ENCODE measurements around the gene CLPSL1. TPM values are rescaled to one million over a fixed set of nuclear protein-coding genes. Genes with fewer than 3 reads are reported as not detected.

CLPSL1 gene
- total and polyA plus RNA-seq, 2 of the 4 experiments (the other 2 are of a cell fraction) = not detected

- intact Hi-C loops (cut with micrococcal nuclease) (no loop called here), in situ Hi-C loops (cut with MboI; ENCODE audit: low sequenced_read_pairs) (no loop called here), dilution Hi-C loops (cut with HindIII; ENCODE audit: low sequenced_read_pairs, unreplicated experiment) (no loop called here)
- Histone ChIP-seq H4K91ac (ENCODE audit: insufficient read depth, low read depth, low read length) (no peak overlapping the region), H3K36me3 (ENCODE audit: control insufficient read depth, insufficient read depth, low read length) (no peaks in the 10 kb centered on the region), H3K9me1 (ENCODE audit: insufficient read depth, low read length) (no peaks in the 10 kb centered on the region), H3K9me3 (ENCODE audit: control insufficient read depth, insufficient read depth, low read length) (no peaks in the 10 kb centered on the region), H2BK20ac (ENCODE audit: low read depth, low read length) (no peak overlapping the region), H2AK9ac (replicated peaks; ENCODE audit: low read depth, low read length, poor library complexity) (no peak overlapping the region), H3K4me3 (ENCODE audit: insufficient read depth, low read depth, low read length) (no peak overlapping the region), H3K23ac (ENCODE audit: low read depth, low read length) (no peak overlapping the region), H4K5ac (ENCODE audit: low read depth, low read length) (no peak overlapping the region), H4K8ac (ENCODE audit: low read depth in 2 of 2, low read length in 2 of 2) (no peak overlapping the region), H3K18ac (ENCODE audit: low read depth, low read length) (no peak overlapping the region), H2BK120ac (ENCODE audit: low read depth, low read length) (no peak overlapping the region), H3K56ac (ENCODE audit: extremely low read depth, insufficient read depth, low read length) (no peak overlapping the region), H2AFZ (replicated peaks; ENCODE audit: low read length, poor library complexity) (no peak overlapping the region), H3K27me3 (ENCODE audit: control insufficient read depth, insufficient read depth, low read length) (peaks cover 41% of the 10 kb centered on the region), H3K4me1 (ENCODE audit: control insufficient read depth, insufficient read depth, low read length) (no peaks in the 10 kb centered on the region), H3K27ac (ENCODE audit: insufficient read depth, low read length) (no peak overlapping the region), H3K14ac (replicated peaks; ENCODE audit: low read depth, low read length) (no peak overlapping the region), H2AK5ac (ENCODE audit: low read depth, low read length) (no peak overlapping the region), H2BK15ac (ENCODE audit: low read depth, low read length) (no peak overlapping the region), H3K79me1 (ENCODE audit: low read depth in 1 of 2, low read length in 2 of 2) (no peaks in the 10 kb centered on the region), H3K4ac (ENCODE audit: low read depth, low read length) (no peak overlapping the region), H3K4me2 (ENCODE audit: low read depth, low read length) (no peak overlapping the region), H4K20me1 (ENCODE audit: insufficient read depth, low read length) (no peaks in the 10 kb centered on the region), H2BK5ac (ENCODE audit: low read depth, low read length, poor library complexity, severe bottlenecking) (no peak overlapping the region), H3K9ac (ENCODE audit: low read depth, low read length) (no peak overlapping the region)
- ATAC-seq (ENCODE audit: low read depth) (no peak), DNase-seq (no peak)
- POLR2A ChIA-PET (ENCODE audit: unreplicated experiment) = no interaction called here
- no TSS peak for BruUV-seq (replicated peaks)
- TF ChIP-seq USF2 (IDR thresholded peaks at IDR 0.05; ENCODE audit: low read depth, low read length) (no peak), ELK1 (IDR thresholded peaks at IDR 0.05; ENCODE audit: borderline replicate concordance, low read depth, low read length) (no peak), NFE2L2 (IDR thresholded peaks at IDR 0.05; ENCODE audit: low read depth, low read length) (no peak), CTCF (conservative IDR thresholded peaks at IDR 0.05; ENCODE audit: low read depth, low read length) (no peak), RAD21 (IDR thresholded peaks at IDR 0.05; ENCODE audit: low read length) (no peak), MAZ (IDR thresholded peaks at IDR 0.05; ENCODE audit: borderline replicate concordance, low read depth, low read length) (no peak), CEBPB (IDR thresholded peaks at IDR 0.05; ENCODE audit: low read depth, low read length) (no peak), POLR2A (IDR thresholded peaks at IDR 0.05; ENCODE audit: low read depth, low read length) (no peak), MAFK (IDR thresholded peaks at IDR 0.05; ENCODE audit: low read depth, low read length) (no peak), SMC3 (IDR thresholded peaks at IDR 0.05; ENCODE audit: low read depth, low read length) (no peak), CHD1 (IDR thresholded peaks at IDR 0.05; ENCODE audit: low read depth, low read length) (no peak), BHLHE40 (IDR thresholded peaks at IDR 0.05; ENCODE audit: low read depth, low read length) (no peak), RCOR1 (IDR thresholded peaks at IDR 0.05; ENCODE audit: insufficient replicate concordance, low read length) (no peak), FOS (IDR thresholded peaks at IDR 0.05; ENCODE audit: low read depth, low read length) (no peak), RFX5 (IDR thresholded peaks at IDR 0.05; ENCODE audit: low read depth, low read length) (no peak), MXI1 (IDR thresholded peaks at IDR 0.05; ENCODE audit: borderline replicate concordance, low read depth, low read length) (no peak)
- no CpG with 5 or more reads among the region's 4 CpGs for WGBS, 2 experiments (ENCODE audit: extremely low coverage in 2 of 2, insufficient read length in 1 of 2)
- CTCF ChIA-PET = no interaction called here
These were observed 11.6 kb upstream of the CLPSL1 start for GRCh38 chr6:35769211-35769610.
